ENCODE measurements around the gene FAM167B.

FAM167B gene

DNA sequence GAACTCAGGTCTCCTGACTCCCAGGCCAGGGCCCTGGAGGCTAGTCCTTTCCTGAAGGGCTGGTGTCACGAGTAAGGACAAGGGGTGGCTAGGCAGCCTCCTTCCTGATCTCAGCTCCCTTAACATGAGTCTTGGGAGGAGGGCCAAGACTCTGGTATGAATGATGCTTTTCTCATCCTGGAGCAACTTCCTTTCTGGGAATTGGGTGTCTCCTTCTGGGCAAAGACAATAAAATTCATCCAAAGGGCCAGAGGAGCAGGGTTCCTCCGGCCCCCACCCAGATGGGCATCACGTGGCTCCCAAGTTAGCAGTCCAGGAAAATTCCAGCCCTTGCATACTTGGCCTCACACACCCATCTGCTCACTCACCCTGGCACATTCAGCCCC is at the start of gene FAM167B:
Gene FAM167B (plus strand): TSS at position 335 of the 386 bp plus-strand sequence. CDS start 200 bp downstream, outside the sequence.
- no peak for DNase-seq

- DNase-seq: no peak
Measured at GRCh38 chr1:32197837-32198236, 49.2 kb upstream of the FAM167B start.

DNA sequence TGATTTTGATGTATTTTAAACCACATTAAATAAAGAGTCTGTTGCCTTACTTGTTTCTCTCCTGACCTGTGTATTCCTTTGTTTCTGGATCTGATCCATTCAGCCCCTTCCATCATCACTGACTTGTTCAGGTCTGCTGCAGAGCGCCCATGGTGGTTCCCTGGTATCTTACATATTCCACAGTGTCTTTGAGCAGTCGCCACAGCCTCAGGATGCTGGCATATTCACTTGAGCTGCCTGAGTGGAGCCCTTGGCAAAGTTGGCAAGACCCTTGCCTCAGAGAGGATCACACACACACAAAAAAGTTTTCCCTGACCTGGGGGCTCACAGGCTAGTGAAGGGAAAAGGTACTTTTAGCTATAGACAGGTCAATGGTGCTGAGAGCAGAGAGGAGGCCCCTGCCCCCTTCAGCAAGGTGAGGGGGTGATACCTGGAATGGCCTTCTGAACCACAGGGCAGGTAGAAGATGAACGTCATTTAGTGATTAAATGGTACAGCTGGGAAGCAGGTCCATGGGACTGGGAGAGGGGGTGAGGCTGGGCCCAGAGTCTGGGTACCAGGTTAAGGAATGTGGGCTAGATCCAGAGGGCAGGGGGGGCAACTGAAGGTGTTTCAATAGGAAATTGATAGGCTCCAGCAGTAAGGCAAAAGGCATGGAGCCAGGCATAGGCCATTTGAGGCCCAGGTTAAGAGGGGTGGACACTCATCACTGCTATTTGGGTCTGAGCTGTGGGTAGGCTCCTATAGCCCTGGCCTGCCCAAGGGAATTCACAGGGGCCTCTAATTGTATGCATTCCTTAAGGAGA is 48.6 kb upstream of the FAM167B start:
- DNase-seq: no peak

GRCh38 chr1:32199043-32199716 is 47.8 kb upstream of the FAM167B start:
- no peak for DNase-seq

GRCh38 chr1:32199717-32200072 is 47.3 kb upstream of the FAM167B start:
- no peak for DNase-seq

- DNase-seq: peak; percentile 82
Measured at GRCh38 chr1:32200226-32201010, 46.6 kb upstream of the FAM167B start, which contains the start of gene CCDC28B. Gene CCDC28B (plus strand): TSS chr1:32200595. CDS start chr1:32201936, 1,341 bp downstream.

DNA sequence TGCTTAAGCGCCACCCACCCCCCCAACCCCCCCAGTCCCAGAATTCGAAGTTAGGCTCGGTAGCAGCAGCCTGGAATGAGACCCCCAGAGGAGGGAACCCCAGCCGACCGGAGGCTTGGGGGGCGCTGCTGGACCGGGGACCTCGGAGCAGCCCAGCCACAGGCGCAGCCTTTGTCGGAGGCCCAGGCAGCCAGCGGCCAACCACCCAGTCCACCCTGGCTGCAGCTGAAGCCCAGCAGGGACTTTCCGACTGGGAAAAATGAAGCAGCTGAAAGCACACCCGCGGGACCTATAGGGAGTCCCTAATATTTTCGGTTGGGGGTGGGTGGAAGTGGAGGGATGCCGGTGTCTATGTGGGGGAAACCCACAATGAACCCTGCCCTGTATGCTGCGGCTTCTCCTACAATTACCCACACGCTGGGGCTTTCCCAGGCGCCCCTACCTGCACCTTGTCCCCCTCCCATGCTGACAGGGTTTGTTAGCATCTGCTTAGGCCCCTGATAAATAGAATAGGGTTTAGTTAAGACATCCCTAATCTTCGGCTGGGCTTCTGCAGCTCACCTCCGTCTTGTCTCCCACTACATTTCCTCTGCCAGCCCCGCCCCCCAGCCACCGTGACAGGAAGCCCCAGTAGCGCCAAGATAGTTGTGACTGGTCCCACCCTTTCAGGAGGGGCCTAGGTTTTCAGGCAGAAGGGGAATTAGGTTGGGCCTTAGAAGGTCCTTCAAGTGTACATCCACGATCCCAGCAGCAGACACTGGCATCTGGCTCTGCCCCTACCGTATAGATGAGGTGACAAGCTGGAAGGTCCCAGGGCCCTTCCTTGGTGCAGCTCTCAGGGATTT is 45.8 kb upstream of the FAM167B start:
- peak; percentile 89 for DNase-seq

DNA sequence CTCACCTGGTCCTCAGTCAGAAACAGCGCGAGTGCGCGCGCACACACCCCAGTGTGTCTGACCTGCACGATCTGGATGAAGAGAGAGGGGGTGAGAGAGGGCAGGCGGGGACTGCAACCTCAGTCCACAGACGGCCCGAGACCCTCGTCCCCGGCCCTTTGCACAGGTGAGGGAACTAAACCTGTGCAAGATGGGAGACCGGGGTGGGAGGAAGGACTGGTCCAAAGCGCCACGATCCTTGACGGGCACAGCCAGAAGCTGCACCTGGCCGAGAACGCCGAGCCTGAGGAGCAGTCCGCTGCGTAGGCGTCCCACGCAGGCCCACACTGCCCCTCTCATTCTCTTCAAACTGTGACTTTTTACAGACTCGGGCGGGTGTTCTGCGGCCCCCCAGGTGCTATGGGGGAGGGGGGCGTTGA is 42.1 kb upstream of the FAM167B start:
- DNase-seq: no peak

DNA sequence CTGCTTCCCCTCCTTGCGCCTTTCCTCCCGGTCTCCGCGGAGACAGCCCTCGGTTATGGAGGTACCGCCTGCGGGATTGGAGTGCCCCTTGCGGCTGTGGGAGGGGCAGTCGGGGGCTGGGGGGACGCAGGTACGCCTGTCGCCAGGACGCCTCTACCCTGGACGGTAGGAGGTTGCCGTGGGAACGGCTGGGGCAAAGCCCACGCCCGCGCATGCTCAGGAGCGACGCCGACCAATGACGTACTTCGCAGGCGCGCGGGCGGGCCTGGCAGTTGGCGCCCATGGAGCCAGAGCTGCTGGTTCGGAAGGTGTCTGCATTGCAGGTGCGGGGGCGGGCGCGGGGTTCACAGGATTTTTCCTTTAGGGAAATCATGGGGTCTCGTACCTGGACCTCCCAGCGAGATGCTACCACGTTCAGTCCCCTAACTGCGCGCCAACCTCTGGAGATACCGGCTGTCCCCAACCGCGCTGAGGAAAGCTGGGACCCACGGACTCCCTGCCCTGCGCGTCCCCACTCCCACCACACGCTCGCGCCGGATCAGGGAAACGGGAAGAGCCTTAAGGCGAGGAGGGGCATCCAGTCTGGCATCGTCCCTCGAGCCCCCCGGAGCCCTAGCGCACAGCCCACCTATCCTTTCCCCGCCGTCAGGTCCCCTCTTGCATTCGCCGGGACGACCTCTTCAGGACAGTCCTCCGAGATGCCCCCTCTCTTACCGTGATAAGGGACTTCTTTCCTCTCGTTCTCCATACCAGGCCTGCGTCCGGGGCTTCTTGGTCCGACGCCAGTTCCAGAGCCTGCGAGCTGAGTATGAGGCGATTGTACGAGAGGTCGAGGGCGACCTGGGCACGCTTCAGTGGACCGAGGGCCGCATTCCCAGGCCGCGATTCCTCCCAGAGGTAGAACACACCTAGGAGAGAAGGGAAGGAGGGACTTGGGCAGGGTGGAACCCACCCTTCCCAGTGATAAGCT is 41.3 kb upstream of the FAM167B start, which contains the start of gene IQCC:
Gene IQCC (plus strand): TSS at position 271 of the 970 bp plus-strand sequence. CDS start 11 bp downstream, at position 282.
- peak; percentile 94 for DNase-seq

- DNase-seq: no peak
Measured at GRCh38 chr1:32208469-32208868, 38.6 kb upstream of the FAM167B start.

- no peak for DNase-seq
Measured at GRCh38 chr1:32208891-32209328, 38.1 kb upstream of the FAM167B start, which contains the start of gene DCDC2B. Gene DCDC2B (plus strand): TSS chr1:32209089. CDS start chr1:32209094, 5 bp downstream.

DNA sequence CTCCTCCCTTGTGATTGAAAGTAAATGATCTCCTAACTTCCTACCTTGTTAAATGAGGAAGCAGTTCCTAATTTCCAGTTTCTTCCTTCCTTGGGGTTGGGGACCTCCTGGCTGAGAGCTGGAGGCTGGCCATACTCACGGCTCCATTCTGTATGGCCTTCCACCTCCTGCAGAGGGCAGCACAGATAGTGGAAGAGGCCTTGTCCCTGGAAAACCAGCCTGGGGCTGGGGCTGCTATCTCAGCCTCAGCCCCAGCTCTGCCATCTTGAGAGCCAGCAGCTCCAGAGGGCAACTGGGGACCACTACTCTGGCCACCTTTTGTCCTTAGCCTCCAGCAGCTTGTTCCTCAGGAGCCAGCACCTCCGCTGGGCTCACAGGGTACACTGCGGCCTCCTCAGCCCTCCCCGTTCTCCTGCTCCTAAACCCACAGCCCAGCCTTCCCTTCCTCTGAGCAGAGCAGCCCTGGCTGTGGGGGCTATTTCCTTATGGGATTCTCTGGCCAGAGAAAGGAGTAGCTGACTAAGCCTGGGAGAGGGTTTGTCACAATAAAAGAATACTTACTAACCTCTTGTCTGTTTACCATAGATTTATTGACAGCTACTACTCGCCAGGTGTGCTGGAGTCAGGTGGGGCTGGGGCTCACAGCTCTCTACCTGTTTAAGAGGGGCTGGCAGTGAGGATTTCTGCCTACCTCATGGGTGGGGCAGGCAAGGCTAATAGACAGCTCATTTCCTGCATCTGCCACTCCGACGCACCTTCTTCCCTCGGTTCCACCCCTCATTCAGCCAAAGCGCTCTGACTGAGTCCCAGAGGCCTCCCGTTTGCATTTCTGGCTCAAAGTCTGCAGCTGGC is 31.2 kb upstream of the FAM167B start:
- DNase-seq: peak; percentile 67

GRCh38 chr1:32216566-32216965 is 30.5 kb upstream of the FAM167B start:
- no peak for DNase-seq

DNA sequence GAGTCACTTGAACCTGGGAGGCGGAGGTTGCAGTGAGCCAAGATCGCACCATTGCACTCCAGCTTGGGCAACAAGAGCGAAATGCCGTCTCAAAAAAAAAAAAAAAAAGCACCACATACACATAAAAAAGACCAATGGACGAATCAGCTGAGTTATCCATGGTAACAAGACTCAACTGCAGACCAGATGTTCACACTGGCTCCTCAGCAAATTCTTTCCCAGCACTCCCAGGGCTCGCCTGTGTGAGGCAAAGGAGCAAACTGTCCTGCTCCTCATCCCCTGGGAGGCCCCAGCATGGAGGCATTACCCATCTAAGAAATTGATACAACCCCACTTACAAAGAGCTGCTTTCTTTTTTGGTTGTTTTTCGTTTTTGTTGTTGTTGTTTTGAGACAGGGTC is 28.0 kb upstream of the FAM167B start:
- no peak for DNase-seq

GRCh38 chr1:32220746-32221580 is 26.1 kb upstream of the FAM167B start:
- no peak for DNase-seq

GRCh38 chr1:32221581-32221979 is 25.4 kb upstream of the FAM167B start:
- no peak for DNase-seq

DNA sequence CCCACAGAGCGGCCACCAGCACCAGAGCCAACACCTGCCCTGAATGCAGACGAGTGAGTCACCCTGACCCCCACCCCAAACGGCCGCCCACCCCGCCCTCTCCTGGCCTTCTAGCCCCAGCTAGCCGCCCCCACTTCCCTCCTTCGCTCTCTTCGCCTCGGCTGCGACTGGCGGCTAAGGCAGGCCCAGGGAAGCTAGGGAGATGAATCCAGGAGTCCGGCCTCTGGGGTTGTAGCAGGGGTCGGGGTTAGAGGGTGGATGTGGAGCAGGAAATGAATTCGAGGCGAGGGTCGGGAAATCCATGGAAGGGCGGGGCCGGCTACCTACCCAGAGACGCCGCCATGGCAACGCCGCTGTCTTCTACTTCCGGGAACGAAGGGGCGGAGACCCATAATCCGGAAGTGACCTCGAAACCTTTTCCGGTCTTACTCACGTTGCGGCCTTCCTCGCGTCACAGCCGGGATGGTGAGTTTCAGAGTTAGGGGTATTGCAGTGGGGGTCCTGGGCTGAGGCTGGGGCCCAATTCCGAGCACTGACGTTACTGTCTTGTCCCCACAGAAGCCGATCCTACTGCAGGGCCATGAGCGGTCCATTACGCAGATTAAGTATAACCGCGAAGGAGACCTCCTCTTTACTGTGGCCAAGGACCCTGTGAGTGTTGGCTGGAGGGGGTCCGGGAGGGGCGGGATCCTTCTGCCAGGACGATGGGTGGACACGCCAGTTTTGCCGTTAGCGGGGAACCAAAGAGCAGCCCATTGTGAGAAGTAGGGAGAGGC is 24.9 kb upstream of the FAM167B start, which contains the start of the genes EIF3I and TMEM234:
Gene EIF3I (plus strand): TSS at position 428 of the 776 bp plus-strand sequence. CDS start 35 bp downstream, at position 463.
Gene TMEM234 (minus strand): TSS at position 374 of the 776 bp plus-strand sequence. CDS start 31 bp downstream, at position 343.
- peak; percentile 91 for DNase-seq

- DNase-seq: no peak
Measured at GRCh38 chr1:32223683-32224082, 23.3 kb upstream of the FAM167B start.
